HG02678 (cell line): ENCODE data around the gene TTF2.
"Not testable (repeated sequence)": the region's sequence is repeated elsewhere in the genome, so short reads cannot be mapped to it uniquely, and the experiment has no call there.

Source experiments
- ATAC-seq: cut with Tn5 transposase; IDR thresholded peaks from one replicate; pipeline ENCODE4 v1.9.1; 2021; ENCODE audit warnings: mild to moderate bottlenecking, moderate library complexity; ENCODE audit not compliant: unreplicated experiment

Gene TTF2

DNA sequence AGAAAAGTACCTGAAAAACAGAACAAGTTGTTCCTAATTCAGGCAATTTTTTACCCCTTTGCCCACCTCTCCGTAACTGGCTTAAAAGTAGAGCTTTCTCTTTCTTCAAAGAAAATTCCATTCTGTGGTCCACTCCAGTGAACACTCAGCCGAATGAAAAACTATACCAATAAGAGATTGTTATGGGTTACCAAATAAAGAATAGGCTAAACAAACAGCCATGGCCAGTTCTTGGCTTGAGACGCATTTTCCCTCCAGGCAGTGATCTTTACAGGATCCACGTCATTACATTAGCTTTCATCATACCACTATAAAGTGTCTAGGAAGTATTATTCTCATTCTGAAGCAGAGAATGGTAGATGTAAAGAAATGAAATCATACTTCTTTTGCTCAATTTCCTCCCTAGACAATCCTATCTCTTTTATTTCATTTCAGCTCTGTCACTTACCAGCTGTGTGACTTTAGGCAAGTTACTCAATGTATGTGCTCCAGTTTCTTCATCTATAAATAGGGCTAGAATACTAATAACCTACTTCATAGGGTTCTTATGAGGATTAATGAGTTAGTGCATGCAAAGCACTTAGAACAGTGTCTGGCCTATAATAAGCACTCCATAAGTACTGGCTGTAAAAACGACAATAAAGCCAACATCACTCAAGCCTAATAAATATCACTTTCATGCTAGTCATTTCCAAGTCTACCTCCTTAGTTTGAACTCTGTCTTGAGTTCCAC is 87.9 kb downstream of the TTF2 start:
- ATAC-seq: no peak

DNA sequence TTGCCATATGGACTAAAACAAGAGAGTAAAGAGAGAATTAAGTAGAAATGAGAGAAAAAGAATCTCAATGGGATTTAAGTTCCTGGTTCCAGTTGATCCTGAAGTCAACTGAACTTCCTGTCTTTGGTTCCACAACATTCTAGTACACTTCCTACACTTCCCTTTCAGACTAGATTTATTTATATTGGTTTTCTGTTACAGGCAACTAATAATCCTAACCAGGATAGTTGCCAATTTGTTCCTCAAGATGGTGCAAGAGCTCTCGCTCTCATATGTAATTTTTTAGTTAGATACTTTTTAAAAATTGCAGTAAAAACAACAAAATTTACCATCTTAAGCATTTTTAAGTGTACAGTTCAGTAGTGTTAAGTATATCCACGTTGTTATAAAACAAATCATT is 90.2 kb downstream of the TTF2 start:
- no peak for ATAC-seq

DNA sequence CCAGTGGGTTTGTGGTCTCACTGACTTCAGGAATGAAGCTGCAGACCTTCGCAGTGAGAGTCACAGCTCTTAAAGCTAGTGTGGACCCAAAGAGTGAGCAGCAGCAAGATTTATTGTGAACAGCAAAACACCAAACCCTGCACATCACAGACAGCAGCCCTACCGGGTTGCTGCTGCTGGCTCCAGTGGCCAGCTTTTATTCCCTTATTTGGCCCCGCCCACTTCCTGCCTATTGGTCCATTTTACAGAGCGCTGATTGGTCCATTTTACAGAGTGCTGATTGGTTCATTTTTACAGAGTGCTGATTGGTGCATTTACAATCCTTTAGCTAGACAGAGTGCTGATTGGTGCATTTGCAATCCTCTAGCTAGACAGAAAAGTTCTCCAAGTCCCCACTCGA is 91.2 kb downstream of the TTF2 start:
- not testable (repeated sequence) for ATAC-seq
